SU-DHL-6 (cell line): Measurements from ENCODE around the gene GEMIN8.

Experiments
- H2AFZ ChIP-seq: fragments of 200-600 bp; sonication (generic); 2 replicates; pipeline ENCODE4 v1.6.1; 2014; ENCODE audit warnings: low read depth, mild to moderate bottlenecking, moderate library complexity, mixed read lengths, antibody characterized with exemption, low read length; ENCODE audit not compliant: severe bottlenecking
- H3F3A ChIP-seq: fragments of 200-600 bp; shearing (Covaris generic); 2 replicates; pipeline ENCODE4 v1.6.0; 2016; ENCODE audit warnings: antibody characterized with exemption, mild to moderate bottlenecking; ENCODE audit not compliant: insufficient read depth
- H3K27ac ChIP-seq: fragments of 200-600 bp; sonication (generic); 2 replicates; pipeline ENCODE4 v1.5.1; 2016; ENCODE audit warnings: low read depth, mild to moderate bottlenecking, low read length, moderate library complexity, mixed read lengths
- H3K27me3 ChIP-seq: fragments of 200-600 bp; sonication (generic), shearing (Covaris generic); 2 replicates; pipeline ENCODE4 v1.6.0; 2014; ENCODE audit warnings: mild to moderate bottlenecking, low read length
- H3K36me3 ChIP-seq: fragments of 200-600 bp; sonication (generic); 2 replicates; pipeline ENCODE4 v1.6.1; 2014; ENCODE audit warnings: mild to moderate bottlenecking, low read length, mixed read lengths
- H3K4me2 ChIP-seq: fragments of 300-600, 200-600 bp; shearing (Covaris generic), sonication (generic); 2 replicates; pipeline ENCODE4 v1.6.0; 2014; ENCODE audit warnings: low read length, low read depth, mild to moderate bottlenecking; ENCODE audit not compliant: poor library complexity, severe bottlenecking
- H3K4me3 ChIP-seq: fragments of 200-600 bp; sonication (generic); 2 replicates; pipeline ENCODE4 v1.5.1; 2014; ENCODE audit warnings: antibody characterized with exemption, low read length, mild to moderate bottlenecking, mixed read lengths; ENCODE audit not compliant: insufficient read depth, poor library complexity, severe bottlenecking
- H3K79me2 ChIP-seq: fragments of 200-600 bp; sonication (generic); 2 replicates; pipeline ENCODE4 v1.6.1; 2014; ENCODE audit warnings: mild to moderate bottlenecking, low read length, moderate library complexity; ENCODE audit not compliant: insufficient read depth
- H3K9ac ChIP-seq: fragments of 200-600 bp; sonication (generic); 2 replicates; pipeline ENCODE4 v1.7.0; 2014; ENCODE audit warnings: mild to moderate bottlenecking, low read length
- H3K9me2 ChIP-seq: fragments of 200-600 bp; sonication (generic); replicated peaks from 2 replicates; pipeline ENCODE4 v1.6.1; 2014; ENCODE audit warnings: low read length; ENCODE audit not compliant: insufficient read depth
- H3K9me3 ChIP-seq: fragments of 200-600 bp; sonication (generic); 2 replicates; pipeline ENCODE4 v1.6.1; 2014; ENCODE audit warnings: low read length, mixed read lengths; ENCODE audit not compliant: insufficient read depth
- H4K20me1 ChIP-seq: fragments of 200-600 bp; sonication (generic); 2 replicates; pipeline ENCODE4 v1.6.1; 2014; ENCODE audit warnings: low read depth, mild to moderate bottlenecking, antibody characterized with exemption, low read length, moderate library complexity, mixed read lengths
- CTCF ChIP-seq: fragments of 200-600 bp; sonication (generic); IDR thresholded peaks from one replicate; pipeline ENCODE4 v1.5.1; 2017; ENCODE audit warnings: antibody characterized with exemption, mild to moderate bottlenecking, low read length, moderate library complexity; ENCODE audit not compliant: insufficient read depth, poor library complexity, severe bottlenecking
- EZH2phosphoT487 ChIP-seq: fragments of 200-600 bp; sonication (generic), shearing (Covaris generic); conservative IDR thresholded peaks from 2 replicates; pipeline ENCODE4 v1.6.1; 2018; ENCODE audit warnings: mild to moderate bottlenecking, antibody characterized with exemption, low read length, moderate library complexity, mixed read lengths

The GEMIN8 gene

GRCh38 chrX:14015294-14015693, 14.4 kb downstream of the GEMIN8 start:
- H3K27ac ChIP-seq = no peak overlapping the region
- H3K9me2 ChIP-seq = no peaks in the 10 kb centered on the region
- H3K9ac ChIP-seq = no peak overlapping the region
- H3K4me2 ChIP-seq = no peak overlapping the region
- no peaks in the 10 kb centered on the region for H4K20me1 ChIP-seq
- TF ChIP-seq CTCF (no peak), EZH2phosphoT487 (no peak)
- no peaks in the 10 kb centered on the region for H3K9me3 ChIP-seq
- H3F3A ChIP-seq = no peaks in the 10 kb centered on the region
- no peaks in the 10 kb centered on the region for H3K36me3 ChIP-seq
- H3K4me3 ChIP-seq = no peak overlapping the region
- H3K79me2 ChIP-seq = no peaks in the 10 kb centered on the region
- no peaks in the 10 kb centered on the region for H3K27me3 ChIP-seq
- no peak overlapping the region for H2AFZ ChIP-seq

- no peak overlapping the region for H3K4me2 ChIP-seq
- H4K20me1 ChIP-seq = no peaks in the 10 kb centered on the region
- H3K79me2 ChIP-seq = no peaks in the 10 kb centered on the region
- no peak overlapping the region for H3K27ac ChIP-seq
- no peaks in the 10 kb centered on the region for H3K9me3 ChIP-seq
- H3K9me2 ChIP-seq = no peaks in the 10 kb centered on the region
- no peaks in the 10 kb centered on the region for H3K36me3 ChIP-seq
- TF ChIP-seq CTCF (no peak), EZH2phosphoT487 (no peak)
- H3K4me3 ChIP-seq = no peak overlapping the region
- H3K9ac ChIP-seq = no peak overlapping the region
- H3F3A ChIP-seq = no peaks in the 10 kb centered on the region
- H2AFZ ChIP-seq = no peak overlapping the region
- H3K27me3 ChIP-seq = no peaks in the 10 kb centered on the region
These were observed 15.2 kb downstream of the GEMIN8 start for GRCh38 chrX:14014526-14014925.

- no peak overlapping the region for H2AFZ ChIP-seq
- H3F3A ChIP-seq = no peaks in the 10 kb centered on the region
- H3K9ac ChIP-seq = no peak overlapping the region
- H3K27ac ChIP-seq = no peak overlapping the region
- H3K36me3 ChIP-seq = no peaks in the 10 kb centered on the region
- no peaks in the 10 kb centered on the region for H3K9me3 ChIP-seq
- no peaks in the 10 kb centered on the region for H3K9me2 ChIP-seq
- no peak overlapping the region for H3K4me2 ChIP-seq
- no peaks in the 10 kb centered on the region for H3K79me2 ChIP-seq
- H4K20me1 ChIP-seq = no peaks in the 10 kb centered on the region
- no peak overlapping the region for H3K4me3 ChIP-seq
- TF ChIP-seq EZH2phosphoT487 = no peak
- TF ChIP-seq CTCF = no peak
- no peaks in the 10 kb centered on the region for H3K27me3 ChIP-seq
These were observed 16.6 kb downstream of the GEMIN8 start for GRCh38 chrX:14013054-14013453.
